Uterus (tissue), 2 donors: Measurements from ENCODE around the gene ATF6B.

Experiments used
- POLR2A ChIP-seq, 2 donors: fragments of 450-650 bp; IDR thresholded peaks; one replicate each; pipeline ENCODE4 v1.6.1; 2016; ENCODE audit warnings: antibody characterized with exemption in 2 of 2, mild to moderate bottlenecking in 1 of 2, moderate library complexity in 1 of 2
- TF ChIP-seq, protein P1 (sequence below), 4 experiments: fragments of 200-600 bp in 2 of 4; fragments of 450-650 bp in 2 of 4; sonication (generic) in 2 of 4; IDR thresholded peaks; one replicate each; pipeline ENCODE4 v1.5.1; 2016 to 2019; ENCODE audit warnings: antibody characterized with exemption in 4 of 4, mild to moderate bottlenecking in 2 of 4, moderate library complexity in 1 of 4

- TF ChIP-seq, protein P1, sequence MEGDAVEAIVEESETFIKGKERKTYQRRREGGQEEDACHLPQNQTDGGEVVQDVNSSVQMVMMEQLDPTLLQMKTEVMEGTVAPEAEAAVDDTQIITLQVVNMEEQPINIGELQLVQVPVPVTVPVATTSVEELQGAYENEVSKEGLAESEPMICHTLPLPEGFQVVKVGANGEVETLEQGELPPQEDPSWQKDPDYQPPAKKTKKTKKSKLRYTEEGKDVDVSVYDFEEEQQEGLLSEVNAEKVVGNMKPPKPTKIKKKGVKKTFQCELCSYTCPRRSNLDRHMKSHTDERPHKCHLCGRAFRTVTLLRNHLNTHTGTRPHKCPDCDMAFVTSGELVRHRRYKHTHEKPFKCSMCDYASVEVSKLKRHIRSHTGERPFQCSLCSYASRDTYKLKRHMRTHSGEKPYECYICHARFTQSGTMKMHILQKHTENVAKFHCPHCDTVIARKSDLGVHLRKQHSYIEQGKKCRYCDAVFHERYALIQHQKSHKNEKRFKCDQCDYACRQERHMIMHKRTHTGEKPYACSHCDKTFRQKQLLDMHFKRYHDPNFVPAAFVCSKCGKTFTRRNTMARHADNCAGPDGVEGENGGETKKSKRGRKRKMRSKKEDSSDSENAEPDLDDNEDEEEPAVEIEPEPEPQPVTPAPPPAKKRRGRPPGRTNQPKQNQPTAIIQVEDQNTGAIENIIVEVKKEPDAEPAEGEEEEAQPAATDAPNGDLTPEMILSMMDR (IDR thresholded peaks at IDR 0.05): no peak
- no peak for TF ChIP-seq POLR2A (IDR thresholded peaks at IDR 0.05)
Measured at GRCh38 chr6:32120573-32121059, 7.4 kb downstream of the ATF6B start.
